ENCODE data around the gene SPPL2B. TPM values are rescaled to one million over a fixed set of nuclear protein-coding genes. Genes with fewer than 3 reads are reported as not detected.
"Not testable (repeated sequence)": the region's sequence is repeated elsewhere in the genome, so short reads cannot be mapped to it uniquely, and the experiment has no call there.

The SPPL2B gene
- total RNA-seq, 1 donor from 2014 or later: 20.5 TPM

- DNase-seq (ENCODE audit: low spot score): no peak
These were observed 9.7 kb downstream of the SPPL2B start for GRCh38 chr19:2338055-2338615.

GRCh38 chr19:2338751-2339643 lies 10.5 kb downstream of the SPPL2B start:
- no peak for DNase-seq (ENCODE audit: low spot score)

GRCh38 chr19:2339644-2340310 lies 11.3 kb downstream of the SPPL2B start:
- no peak for DNase-seq (ENCODE audit: low spot score)

- no peak for DNase-seq (ENCODE audit: low spot score)
These were observed 12.2 kb downstream of the SPPL2B start for GRCh38 chr19:2340496-2341243.

- DNase-seq (ENCODE audit: low spot score): no peak
These were observed 12.8 kb downstream of the SPPL2B start for GRCh38 chr19:2341244-2341751.

GRCh38 chr19:2341982-2342381 lies 13.5 kb downstream of the SPPL2B start:
- peak; percentile 73 for DNase-seq (ENCODE audit: low spot score)

GRCh38 chr19:2342656-2343288 lies 14.3 kb downstream of the SPPL2B start:
- DNase-seq (ENCODE audit: low spot score): no peak

GRCh38 chr19:2343289-2343982 lies 15.0 kb downstream of the SPPL2B start:
- DNase-seq (ENCODE audit: low spot score): no peak

GRCh38 chr19:2344381-2344870 lies 15.9 kb downstream of the SPPL2B start:
- DNase-seq (ENCODE audit: low spot score): no peak

GRCh38 chr19:2345076-2345475 lies 16.6 kb downstream of the SPPL2B start:
- no peak for DNase-seq (ENCODE audit: low spot score)

GRCh38 chr19:2345794-2346663 lies 17.5 kb downstream of the SPPL2B start:
- no peak for DNase-seq (ENCODE audit: low spot score)

GRCh38 chr19:2349818-2350217 lies 21.3 kb downstream of the SPPL2B start:
- DNase-seq (ENCODE audit: low spot score): not testable (repeated sequence)

GRCh38 chr19:2350656-2351055 lies 22.2 kb downstream of the SPPL2B start:
- DNase-seq (ENCODE audit: low spot score): no peak

- no peak for DNase-seq (ENCODE audit: low spot score)
These were observed 23.1 kb downstream of the SPPL2B start for GRCh38 chr19:2351591-2351990.

GRCh38 chr19:2352121-2352520 lies 23.6 kb downstream of the SPPL2B start:
- DNase-seq (ENCODE audit: low spot score): no peak

GRCh38 chr19:2353159-2353886 lies 24.8 kb downstream of the SPPL2B start:
- DNase-seq (ENCODE audit: low spot score): no peak

GRCh38 chr19:2353887-2354592 lies 25.6 kb downstream of the SPPL2B start:
- DNase-seq (ENCODE audit: low spot score): no peak

GRCh38 chr19:2354670-2355069 lies 26.2 kb downstream of the SPPL2B start:
- no peak for DNase-seq (ENCODE audit: low spot score)

Measured in umbilical cord (tissue), 2 donors.